MM.1S (cell line): ENCODE measurements around the gene BOK.

Experiments
- EZH2 ChIP-seq: fragments of 300-600 bp; sonication (generic); optimal IDR thresholded peaks from 2 replicates; pipeline ENCODE3; 2017; ENCODE audit warnings: low read depth, mild to moderate bottlenecking, antibody characterized with exemption, low read length, mixed read lengths
- EZH2phosphoT487 ChIP-seq: fragments of 300-600 bp; sonication (generic); IDR thresholded peaks from 2 replicates; pipeline ENCODE4 v1.6.1; 2018; ENCODE audit warnings: antibody characterized with exemption, low read length
- TF ChIP-seq, protein P1 (sequence below): fragments of 300-600 bp; sonication (generic); IDR thresholded peaks from 2 replicates; pipeline ENCODE4 v1.5.1; 2016; ENCODE audit warnings: antibody characterized with exemption, low read length, mixed read lengths

DNA sequence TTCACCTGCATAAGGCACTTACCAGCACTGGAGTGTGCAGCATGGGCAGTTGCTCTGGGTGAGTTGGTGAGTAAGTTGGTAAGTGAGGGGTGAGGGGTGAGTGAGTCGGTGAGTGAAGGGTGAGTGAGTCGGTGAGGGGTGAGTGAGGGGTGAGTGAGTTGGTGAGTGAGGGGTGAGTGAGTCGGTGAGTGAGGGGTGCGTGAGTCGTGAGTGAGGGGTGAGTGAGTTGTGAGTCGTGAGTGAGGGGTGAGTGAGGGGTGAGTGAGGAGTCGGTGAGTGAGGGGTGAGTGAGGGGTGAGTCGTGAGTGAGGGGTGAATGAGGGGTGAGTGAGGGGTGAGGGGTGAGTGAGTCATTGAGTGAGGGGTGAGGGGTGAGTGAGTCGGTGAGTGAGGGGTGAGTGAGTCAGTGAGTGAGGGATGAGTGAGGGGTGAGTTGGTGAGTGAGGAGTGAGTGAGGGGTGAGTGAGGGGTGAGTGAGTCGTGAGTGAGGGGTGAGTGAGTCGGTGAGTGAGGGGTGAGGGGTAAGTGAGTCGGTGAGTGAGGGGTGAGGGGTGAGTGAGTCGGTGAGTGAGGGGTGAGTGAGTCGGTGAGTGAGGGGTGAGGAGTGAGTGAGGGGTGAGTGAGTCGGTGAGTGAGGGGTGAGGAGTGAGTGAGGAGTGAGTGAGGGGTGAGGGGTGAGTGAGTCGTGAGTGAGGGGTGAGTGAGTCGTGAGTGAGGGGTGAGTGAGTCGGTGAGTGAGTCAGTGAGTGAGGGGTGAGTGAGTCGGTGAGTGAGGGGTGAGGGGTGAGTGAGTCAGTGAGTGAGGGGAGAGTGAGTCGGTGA, 61.3 kb downstream of the BOK start:
- TF ChIP-seq, protein P1, sequence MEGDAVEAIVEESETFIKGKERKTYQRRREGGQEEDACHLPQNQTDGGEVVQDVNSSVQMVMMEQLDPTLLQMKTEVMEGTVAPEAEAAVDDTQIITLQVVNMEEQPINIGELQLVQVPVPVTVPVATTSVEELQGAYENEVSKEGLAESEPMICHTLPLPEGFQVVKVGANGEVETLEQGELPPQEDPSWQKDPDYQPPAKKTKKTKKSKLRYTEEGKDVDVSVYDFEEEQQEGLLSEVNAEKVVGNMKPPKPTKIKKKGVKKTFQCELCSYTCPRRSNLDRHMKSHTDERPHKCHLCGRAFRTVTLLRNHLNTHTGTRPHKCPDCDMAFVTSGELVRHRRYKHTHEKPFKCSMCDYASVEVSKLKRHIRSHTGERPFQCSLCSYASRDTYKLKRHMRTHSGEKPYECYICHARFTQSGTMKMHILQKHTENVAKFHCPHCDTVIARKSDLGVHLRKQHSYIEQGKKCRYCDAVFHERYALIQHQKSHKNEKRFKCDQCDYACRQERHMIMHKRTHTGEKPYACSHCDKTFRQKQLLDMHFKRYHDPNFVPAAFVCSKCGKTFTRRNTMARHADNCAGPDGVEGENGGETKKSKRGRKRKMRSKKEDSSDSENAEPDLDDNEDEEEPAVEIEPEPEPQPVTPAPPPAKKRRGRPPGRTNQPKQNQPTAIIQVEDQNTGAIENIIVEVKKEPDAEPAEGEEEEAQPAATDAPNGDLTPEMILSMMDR = no peak
- no peak for TF ChIP-seq EZH2phosphoT487
- no peak for TF ChIP-seq EZH2
